GM12875 (cell line): ENCODE results near the gene GALNT12.

Experiments
- H3K4me3 ChIP-seq: one replicate; pipeline ENCODE4 v1.5.1; 2011; ENCODE audit warnings: low read depth, low read length, control low read depth
- CTCF ChIP-seq: IDR thresholded peaks from 2 replicates; pipeline ENCODE4 v1.5.1; 2011; ENCODE audit warnings: low read depth, mild to moderate bottlenecking, control low read depth, inconsistent platforms, low read length, moderate library complexity, borderline replicate concordance; ENCODE audit not compliant: insufficient read depth

The GALNT12 gene

GRCh38 chr9:98852961-98853360, 45.5 kb downstream of the GALNT12 start:
- TF ChIP-seq CTCF: no peak
- H3K4me3 ChIP-seq: no peak overlapping the region

GRCh38 chr9:98854266-98854665, 46.8 kb downstream of the GALNT12 start:
- no peak for TF ChIP-seq CTCF
- H3K4me3 ChIP-seq: no peak overlapping the region

GRCh38 chr9:98855592-98855991, 48.1 kb downstream of the GALNT12 start:
- no peak overlapping the region for H3K4me3 ChIP-seq
- TF ChIP-seq CTCF: no peak

GRCh38 chr9:98856982-98857381, 49.5 kb downstream of the GALNT12 start:
- TF ChIP-seq CTCF: no peak
- H3K4me3 ChIP-seq: no peak overlapping the region

- no peak for TF ChIP-seq CTCF
These were observed 52.5 kb downstream of the GALNT12 start for GRCh38 chr9:98859941-98860340.

GRCh38 chr9:98860871-98861293, 53.4 kb downstream of the GALNT12 start:
- no peak overlapping the region for H3K4me3 ChIP-seq
- no peak for TF ChIP-seq CTCF

More at GRCh38 chr9:98859941-98860340, 52.5 kb downstream of the GALNT12 start:
- no peak overlapping the region for H3K4me3 ChIP-seq

GRCh38 chr9:98861781-98862504, 54.5 kb downstream of the GALNT12 start:
- no peak overlapping the region for H3K4me3 ChIP-seq
- no peak for TF ChIP-seq CTCF
